GM23248 (cell line): Measurements from ENCODE around the gene TRMT2A.

Source experiments
- EZH2 ChIP-seq: fragments of 200-600 bp; sonication (generic); IDR thresholded peaks from 2 replicates; pipeline ENCODE4 v1.6.1; 2018; ENCODE audit warnings: antibody characterized with exemption, mild to moderate bottlenecking; ENCODE audit not compliant: insufficient read depth, poor library complexity, severe bottlenecking
- EZH2phosphoT487 ChIP-seq: fragments of 200-600 bp; sonication (generic); IDR thresholded peaks from 2 replicates; pipeline ENCODE4 v1.6.1; 2018; ENCODE audit warnings: antibody characterized with exemption, moderate library complexity, mild to moderate bottlenecking, low read depth; ENCODE audit not compliant: insufficient read depth

DNA sequence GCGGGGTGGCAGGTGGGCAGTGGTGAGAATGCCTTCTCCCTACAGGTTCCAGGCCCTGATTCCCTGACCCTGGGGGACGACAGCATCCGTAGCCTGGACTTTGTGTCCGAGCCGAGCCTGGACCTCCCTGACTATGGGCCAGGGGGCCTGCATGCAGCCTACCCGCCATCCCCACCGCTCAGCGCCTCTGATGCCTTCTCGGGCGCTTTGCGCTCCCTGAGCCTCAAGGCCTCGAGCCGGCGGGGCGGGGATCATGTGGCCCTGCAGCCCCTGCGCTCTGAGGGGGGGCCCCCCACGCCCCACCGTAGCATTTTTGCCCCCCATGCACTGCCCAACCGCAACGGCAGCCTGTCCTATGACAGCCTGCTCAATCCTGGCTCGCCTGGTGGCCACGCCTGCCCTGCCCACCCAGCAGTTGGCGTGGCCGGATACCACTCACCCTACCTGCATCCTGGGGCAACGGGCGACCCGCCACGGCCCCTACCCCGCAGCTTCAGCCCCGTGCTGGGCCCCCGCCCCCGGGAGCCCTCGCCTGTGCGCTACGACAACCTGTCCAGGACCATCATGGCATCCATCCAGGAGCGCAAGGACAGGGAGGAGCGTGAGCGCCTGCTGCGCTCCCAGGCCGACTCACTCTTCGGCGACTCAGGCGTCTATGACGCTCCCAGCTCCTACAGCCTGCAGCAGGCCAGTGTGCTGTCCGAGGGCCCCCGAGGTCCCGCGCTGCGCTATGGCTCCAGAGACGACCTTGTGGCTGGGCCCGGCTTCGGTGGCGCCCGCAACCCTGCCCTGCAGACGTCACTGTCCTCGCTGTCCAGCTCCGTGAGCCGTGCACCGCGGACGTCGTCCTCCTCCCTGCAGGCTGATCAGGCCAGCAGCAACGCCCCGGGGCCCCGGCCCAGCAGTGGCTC, 25.9 kb upstream of the TRMT2A start:
- TF ChIP-seq EZH2 = no peak
- TF ChIP-seq EZH2phosphoT487 = no peak
